ENCODE data around the gene MFAP2.

The MFAP2 gene

DNA sequence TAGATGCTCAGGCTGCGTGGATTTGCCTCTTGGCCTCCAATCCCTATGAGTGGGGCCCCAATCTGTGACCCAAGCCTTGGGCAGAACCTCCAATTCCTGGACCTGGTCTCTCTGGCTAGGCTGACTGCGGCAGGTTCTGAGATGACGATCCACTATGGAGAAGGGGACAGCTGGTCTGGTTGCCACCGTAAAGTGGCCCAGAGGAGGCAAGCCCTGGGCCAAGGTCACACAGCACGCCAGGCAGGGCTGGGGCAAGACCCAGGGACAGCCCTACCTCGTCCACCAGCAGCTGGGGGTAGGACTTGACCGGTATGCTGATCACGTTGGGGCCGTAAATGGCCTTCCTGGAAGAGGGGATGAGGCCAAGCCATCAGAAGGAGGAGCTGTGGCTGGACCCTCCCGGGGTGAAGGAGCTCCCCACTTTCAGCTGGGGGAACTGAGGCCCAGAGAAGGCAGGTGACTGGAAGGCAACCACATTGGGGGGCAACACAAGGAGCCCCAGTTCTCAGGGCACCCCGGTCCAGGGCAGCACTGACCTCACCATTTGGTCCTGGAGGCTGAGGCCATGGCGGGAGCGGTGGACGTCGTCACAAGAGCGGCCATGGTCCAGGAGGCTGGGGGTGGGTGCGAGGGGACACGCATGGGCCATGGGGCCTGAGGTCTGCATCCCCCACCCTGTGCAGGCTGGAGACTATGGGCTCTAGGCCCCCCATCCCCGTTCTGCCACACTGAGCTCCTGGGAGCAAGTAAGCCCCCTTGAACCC lies 21.5 kb upstream of the MFAP2 start:
- ATAC-seq (replicated peaks), result no peak
- peaks cover 60% of the 10 kb centered on the region for H3K36me3 Mint-ChIP-seq (ENCODE audit: insufficient read depth)
- H3K27me3 Mint-ChIP-seq, result no peaks in the 10 kb centered on the region
- H3K27ac Mint-ChIP-seq, result no peak overlapping the region
- H3K4me3 Mint-ChIP-seq, result no peak overlapping the region
- H3K9me3 Mint-ChIP-seq, result no peaks in the 10 kb centered on the region
- H3K4me1 Mint-ChIP-seq (ENCODE audit: low read depth in 2 of 2), result peaks cover 0 to 4% of the 10 kb centered on the region in 2 donors
- no peak for DNase-seq

DNA sequence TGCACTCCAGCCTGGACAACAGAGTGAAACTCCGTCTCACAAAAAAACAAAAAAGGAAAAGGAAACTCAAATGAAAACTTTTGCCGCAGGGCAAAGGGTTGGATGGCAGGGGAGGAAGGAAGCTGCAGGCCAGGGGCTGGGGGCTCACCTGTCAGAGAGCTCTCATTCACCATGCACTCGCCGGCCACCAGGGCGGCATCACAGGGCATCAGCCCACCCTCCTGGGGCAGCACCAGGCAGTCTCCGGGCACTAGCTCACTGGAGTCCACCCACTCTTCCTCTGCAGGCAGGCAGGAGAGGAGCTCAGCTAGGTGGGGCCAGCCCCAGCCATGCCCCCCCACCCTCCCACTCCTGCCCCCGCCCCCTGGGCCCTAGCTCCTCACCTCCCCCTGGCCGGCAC lies 19.4 kb upstream of the MFAP2 start:
- Mint-ChIP-seq H3K36me3 (ENCODE audit: insufficient read depth) (peaks cover 59% of the 10 kb centered on the region), H3K27me3 (no peaks in the 10 kb centered on the region), H3K27ac (no peak overlapping the region), H3K9me3 (no peaks in the 10 kb centered on the region), H3K4me1 (ENCODE audit: low read depth in 2 of 2) (peaks cover 0 to 4% of the 10 kb centered on the region in 2 donors), H3K4me3 (no peak overlapping the region)
- ATAC-seq (replicated peaks) (no peak), DNase-seq (no peak)

DNA sequence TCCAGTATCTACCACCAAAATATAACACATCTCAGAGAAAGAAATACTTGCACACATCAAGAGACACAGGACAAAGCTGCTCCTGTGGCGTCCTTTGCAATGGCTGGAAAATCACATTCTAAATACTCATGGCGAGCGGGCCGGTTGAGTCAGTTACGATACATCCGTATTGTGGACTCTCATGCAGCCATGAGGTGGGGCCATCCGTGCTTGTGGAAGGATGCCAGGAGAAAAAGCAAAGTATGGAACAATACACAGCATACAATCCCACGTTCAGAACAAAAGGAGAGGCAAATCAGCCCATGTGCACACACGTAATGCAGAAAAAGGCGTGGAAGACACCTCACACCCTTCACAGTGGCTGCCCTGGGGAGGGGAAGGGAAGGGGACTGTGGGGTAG lies 18.2 kb upstream of the MFAP2 start:
- no peak for ATAC-seq (replicated peaks)
- Mint-ChIP-seq H3K27ac (no peak overlapping the region), H3K4me3 (no peak overlapping the region), H3K4me1 (ENCODE audit: low read depth in 2 of 2) (peaks cover 0 to 1% of the 10 kb centered on the region in 2 donors), H3K36me3 (ENCODE audit: insufficient read depth) (peaks cover 55% of the 10 kb centered on the region), H3K27me3 (no peaks in the 10 kb centered on the region), H3K9me3 (no peaks in the 10 kb centered on the region)
- DNase-seq, result no peak

DNA sequence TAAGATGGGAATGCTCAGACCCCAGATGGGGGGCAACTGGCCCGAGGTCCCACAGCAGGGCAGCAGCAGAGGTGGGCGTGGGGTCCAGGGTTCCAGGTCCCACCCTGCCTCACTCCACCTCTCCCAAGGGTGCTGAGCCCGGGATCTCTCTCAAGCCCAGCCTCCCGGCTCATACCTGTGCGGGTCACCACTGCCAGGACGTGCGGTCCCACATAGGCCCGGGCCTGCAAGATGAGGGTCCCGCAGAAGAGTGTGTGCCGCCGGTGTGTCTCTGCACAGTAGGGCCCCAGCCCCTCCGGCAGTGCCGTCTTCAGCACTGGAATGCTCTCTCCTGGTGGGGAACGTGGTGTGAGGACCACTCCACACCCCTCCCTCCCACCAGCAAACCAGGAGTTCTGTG lies 16.4 kb upstream of the MFAP2 start:
- Mint-ChIP-seq H3K4me1 (ENCODE audit: low read depth in 2 of 2) (peaks cover 0 to 1% of the 10 kb centered on the region in 2 donors), H3K9me3 (no peaks in the 10 kb centered on the region), H3K36me3 (ENCODE audit: insufficient read depth) (peaks cover 50% of the 10 kb centered on the region), H3K27ac (no peak overlapping the region), H3K4me3 (no peak overlapping the region), H3K27me3 (no peaks in the 10 kb centered on the region)
- DNase-seq (no peak), ATAC-seq (replicated peaks) (no peak)

DNA sequence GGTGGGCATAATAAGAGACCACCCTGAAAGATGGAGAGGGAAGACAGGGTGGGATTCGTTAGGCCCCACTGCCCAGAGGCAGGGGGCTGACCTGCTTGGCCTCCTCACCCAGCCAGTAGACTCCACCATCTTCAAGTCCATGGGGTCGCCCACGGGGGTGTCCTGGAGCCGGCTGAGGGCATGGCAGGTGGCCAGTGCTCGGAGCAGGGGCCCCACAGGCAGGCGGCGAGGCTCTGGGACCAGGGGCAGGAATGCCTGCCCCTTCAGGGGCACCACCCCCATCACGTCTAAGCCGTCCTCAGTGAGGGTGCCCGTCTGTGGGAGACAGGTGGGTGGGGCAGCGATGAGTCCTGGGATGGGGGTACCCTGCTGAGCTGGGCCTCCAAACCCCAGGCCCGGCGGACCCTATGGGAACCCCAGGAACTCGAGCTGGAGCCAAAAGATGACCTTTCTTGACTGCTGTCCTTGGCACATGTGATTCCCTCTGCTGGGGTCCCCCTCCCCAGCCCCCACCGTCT lies 13.2 kb upstream of the MFAP2 start:
- Mint-ChIP-seq H3K27ac (no peak overlapping the region), H3K4me1 (ENCODE audit: low read depth in 2 of 2) (no peaks in the 10 kb centered on the region), H3K36me3 (ENCODE audit: insufficient read depth) (peaks cover 35% of the 10 kb centered on the region), H3K27me3 (no peaks in the 10 kb centered on the region), H3K4me3 (no peak overlapping the region), H3K9me3 (no peaks in the 10 kb centered on the region)
- ATAC-seq (replicated peaks) (no peak), DNase-seq (no peak)

DNA sequence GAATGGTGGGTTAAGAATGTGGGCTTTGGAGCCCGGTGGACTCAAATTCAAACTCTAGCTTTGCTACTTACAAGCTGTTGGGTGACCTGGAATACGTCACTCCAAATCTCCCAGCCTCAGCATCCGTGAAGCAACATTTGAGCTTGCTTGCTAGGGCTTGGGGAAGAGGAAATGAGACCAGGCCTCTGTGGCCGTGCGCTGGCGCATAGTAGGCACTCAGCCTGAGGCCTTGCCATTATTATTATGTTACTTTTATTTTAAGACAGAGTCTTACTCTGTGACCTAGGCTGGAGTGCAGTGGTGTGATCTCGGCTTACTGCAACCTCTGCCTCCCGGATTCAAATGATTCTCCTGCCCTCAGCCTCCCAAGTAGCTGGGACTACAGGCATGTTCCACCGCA lies 12.3 kb upstream of the MFAP2 start:
- DNase-seq, result no peak
- no peak overlapping the region for H3K27ac Mint-ChIP-seq
- H3K4me1 Mint-ChIP-seq (ENCODE audit: low read depth in 2 of 2), result no peaks in the 10 kb centered on the region
- H3K36me3 Mint-ChIP-seq (ENCODE audit: insufficient read depth), result peaks cover 32% of the 10 kb centered on the region
- no peaks in the 10 kb centered on the region for H3K9me3 Mint-ChIP-seq
- ATAC-seq (replicated peaks), result no peak
- no peaks in the 10 kb centered on the region for H3K27me3 Mint-ChIP-seq
- H3K4me3 Mint-ChIP-seq, result no peak overlapping the region

DNA sequence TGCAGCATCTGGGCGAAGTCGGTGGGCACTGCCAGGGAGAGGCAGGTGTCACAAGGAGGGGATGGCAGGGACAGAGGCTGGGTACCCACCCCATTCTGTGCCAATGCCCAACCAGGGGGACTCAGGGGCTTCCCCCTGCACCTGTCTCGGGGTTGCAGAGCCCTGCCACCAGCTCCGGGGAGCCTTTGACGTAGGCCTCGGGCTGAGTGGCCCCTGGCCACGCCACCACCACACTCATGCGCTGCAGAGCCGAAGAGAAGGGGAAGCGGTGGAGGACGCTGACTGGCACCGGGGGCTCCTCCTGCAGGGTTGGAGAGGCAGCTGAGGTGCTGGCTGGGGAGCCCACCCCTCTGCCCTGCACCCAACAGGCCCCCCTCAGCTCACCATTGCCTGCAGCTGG lies 11.7 kb upstream of the MFAP2 start:
- no peak overlapping the region for H3K4me3 Mint-ChIP-seq
- no peak overlapping the region for H3K27ac Mint-ChIP-seq
- no peak for DNase-seq
- H3K4me1 Mint-ChIP-seq (ENCODE audit: low read depth in 2 of 2), result no peaks in the 10 kb centered on the region
- peaks cover 33% of the 10 kb centered on the region for H3K36me3 Mint-ChIP-seq (ENCODE audit: insufficient read depth)
- ATAC-seq (replicated peaks), result no peak
- H3K27me3 Mint-ChIP-seq, result no peaks in the 10 kb centered on the region
- H3K9me3 Mint-ChIP-seq, result no peaks in the 10 kb centered on the region

DNA sequence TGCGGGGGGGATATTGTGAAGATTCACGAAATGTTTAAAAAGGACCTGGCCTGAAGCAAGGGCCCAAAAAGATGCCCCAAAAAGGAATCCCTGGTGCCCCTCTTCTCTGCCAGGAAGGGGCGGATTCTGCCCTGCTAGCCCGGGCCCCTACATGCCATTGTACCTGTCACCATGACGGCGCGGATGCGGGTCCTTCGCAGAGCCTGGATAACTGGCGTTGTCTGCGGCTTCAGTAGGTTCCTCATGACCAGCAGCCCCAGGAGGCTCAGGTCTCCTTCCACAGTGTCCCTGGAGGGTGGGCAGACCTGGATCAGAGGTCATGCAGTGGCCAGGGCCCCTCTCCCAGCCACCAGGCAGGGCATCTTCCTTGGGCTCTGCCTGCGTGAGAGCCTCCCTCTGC lies 11.2 kb upstream of the MFAP2 start:
- H3K27ac Mint-ChIP-seq, result no peak overlapping the region
- DNase-seq, result no peak
- no peaks in the 10 kb centered on the region for H3K27me3 Mint-ChIP-seq
- no peaks in the 10 kb centered on the region for H3K9me3 Mint-ChIP-seq
- H3K4me3 Mint-ChIP-seq, result no peak overlapping the region
- ATAC-seq (replicated peaks), result no peak
- no peaks in the 10 kb centered on the region for H3K4me1 Mint-ChIP-seq (ENCODE audit: low read depth in 2 of 2)
- H3K36me3 Mint-ChIP-seq (ENCODE audit: insufficient read depth), result peaks cover 32% of the 10 kb centered on the region

DNA sequence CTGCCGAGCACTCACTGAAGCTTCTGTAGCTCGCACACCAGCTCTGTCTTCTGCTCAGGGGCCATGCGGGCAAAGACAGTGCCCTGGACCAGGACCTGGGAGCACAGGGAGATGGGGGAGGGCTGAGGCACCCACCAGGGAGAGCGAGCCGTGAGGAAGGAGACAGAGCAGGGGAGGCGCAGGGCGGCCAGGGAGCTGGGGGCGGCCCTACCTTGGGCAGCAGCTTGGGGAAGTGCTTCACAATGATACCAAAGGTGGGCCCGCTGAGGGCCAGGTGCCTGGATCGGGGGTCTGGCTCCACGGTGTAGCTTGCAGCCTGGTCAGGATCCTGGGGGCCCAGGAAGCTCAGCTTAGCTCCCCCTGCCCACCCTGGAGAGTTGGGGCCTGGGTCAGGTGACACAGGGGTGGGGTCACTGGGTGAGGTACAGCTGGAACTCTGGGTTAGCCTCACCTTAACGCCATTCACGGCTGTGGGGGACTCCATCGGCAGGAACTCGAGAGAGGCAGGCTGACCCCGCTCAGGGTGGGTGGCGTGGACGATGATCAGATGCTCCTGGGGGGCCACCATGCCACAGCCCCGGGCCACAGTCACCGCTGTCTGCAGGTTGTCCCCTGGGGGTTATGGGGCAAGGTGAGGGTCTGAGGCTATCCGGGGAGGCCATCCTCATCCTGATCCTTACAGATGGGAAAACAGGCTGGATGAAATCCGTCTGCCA lies 9.4 kb upstream of the MFAP2 start:
- DNase-seq (no peak), ATAC-seq (replicated peaks) (no peak)
- Mint-ChIP-seq H3K4me3 (no peak overlapping the region), H3K4me1 (ENCODE audit: low read depth in 2 of 2) (no peaks in the 10 kb centered on the region), H3K9me3 (no peaks in the 10 kb centered on the region), H3K27me3 (no peaks in the 10 kb centered on the region), H3K36me3 (ENCODE audit: insufficient read depth) (peaks cover 35% of the 10 kb centered on the region), H3K27ac (no peak overlapping the region)

DNA sequence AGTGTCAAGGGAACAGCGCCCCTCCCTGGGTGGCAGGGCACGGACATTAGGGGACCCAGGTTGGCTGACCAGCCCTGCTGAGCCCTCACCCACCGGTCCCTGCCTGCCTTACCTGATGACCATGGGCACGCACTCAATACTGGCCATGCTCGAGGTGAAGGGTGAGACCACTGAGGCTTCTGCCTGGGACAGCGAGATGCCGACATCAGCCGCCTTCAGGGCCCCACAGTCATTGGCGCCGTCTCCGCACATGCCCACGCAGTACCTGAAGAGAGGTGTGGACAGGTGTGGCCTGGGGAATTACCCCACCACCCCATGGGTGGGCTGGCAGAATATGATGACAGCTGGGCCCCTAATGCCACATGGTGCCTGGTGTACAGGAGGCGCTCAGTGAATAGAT lies 7.8 kb upstream of the MFAP2 start:
- H3K27me3 Mint-ChIP-seq, result peaks cover 4 to 9% of the 10 kb centered on the region in 2 donors
- H3K4me3 Mint-ChIP-seq, result no peak overlapping the region
- DNase-seq (no peak), ATAC-seq (replicated peaks) (no peak)
- no peaks in the 10 kb centered on the region for H3K9me3 Mint-ChIP-seq
- H3K36me3 Mint-ChIP-seq (ENCODE audit: insufficient read depth), result peaks cover 33% of the 10 kb centered on the region
- H3K4me1 Mint-ChIP-seq (ENCODE audit: low read depth in 2 of 2), result no peaks in the 10 kb centered on the region
- H3K27ac Mint-ChIP-seq, result no peak overlapping the region

DNA sequence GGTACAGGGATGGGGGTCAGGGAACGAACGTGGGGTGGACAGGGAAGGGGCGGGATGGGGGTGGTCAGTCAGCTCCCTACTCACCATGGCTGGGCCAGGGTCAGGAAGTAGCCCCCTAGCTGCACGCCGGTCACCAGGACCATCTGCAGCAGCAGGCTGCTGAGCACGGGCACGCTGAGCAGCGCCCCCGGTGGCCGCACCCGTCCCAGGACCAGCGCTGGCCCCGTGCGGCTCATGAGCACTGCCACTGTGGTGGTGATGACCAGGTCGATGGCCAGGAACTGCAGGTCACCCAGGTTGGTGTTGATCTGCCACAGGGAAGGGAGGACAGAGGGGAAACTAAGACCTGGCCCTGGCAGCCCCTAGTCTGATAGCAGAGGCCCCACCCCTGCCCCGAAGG lies 6.5 kb upstream of the MFAP2 start:
- DNase-seq (no peak), ATAC-seq (replicated peaks) (no peak)
- peaks cover 31% of the 10 kb centered on the region for H3K36me3 Mint-ChIP-seq (ENCODE audit: insufficient read depth)
- peaks cover 7 to 14% of the 10 kb centered on the region in 2 donors for H3K27me3 Mint-ChIP-seq
- no peak overlapping the region for H3K4me3 Mint-ChIP-seq
- H3K4me1 Mint-ChIP-seq (ENCODE audit: low read depth in 2 of 2), result no peaks in the 10 kb centered on the region
- no peaks in the 10 kb centered on the region for H3K9me3 Mint-ChIP-seq
- no peak overlapping the region for H3K27ac Mint-ChIP-seq

DNA sequence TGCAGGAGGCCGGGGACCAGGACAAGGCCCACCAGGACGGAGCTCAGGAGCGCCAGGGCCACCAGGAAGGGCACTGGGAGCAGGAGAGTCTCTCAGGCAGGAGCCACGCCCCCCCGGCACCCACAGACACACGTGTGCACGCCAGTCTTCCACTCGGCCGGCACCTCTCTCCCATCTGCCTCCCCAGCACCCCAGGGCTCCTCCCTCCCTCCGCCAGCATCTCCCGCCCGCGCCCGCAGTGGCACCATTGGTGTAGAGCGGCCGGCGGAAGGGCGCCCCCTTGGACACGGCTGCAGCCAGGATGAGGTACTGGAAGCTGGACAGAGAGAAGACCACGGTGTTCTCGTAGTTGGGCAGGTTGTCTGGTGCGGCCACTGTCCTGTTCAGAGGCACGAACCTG lies 6.1 kb upstream of the MFAP2 start:
- no peak overlapping the region for H3K4me3 Mint-ChIP-seq
- H3K27me3 Mint-ChIP-seq, result peaks cover 8 to 17% of the 10 kb centered on the region in 2 donors
- no peak for DNase-seq
- no peak for ATAC-seq (replicated peaks)
- H3K36me3 Mint-ChIP-seq (ENCODE audit: insufficient read depth), result peaks cover 31% of the 10 kb centered on the region
- no peaks in the 10 kb centered on the region for H3K9me3 Mint-ChIP-seq
- peaks cover under 1% of the 10 kb centered on the region in 2 donors for H3K4me1 Mint-ChIP-seq (ENCODE audit: low read depth in 2 of 2)
- no peak overlapping the region for H3K27ac Mint-ChIP-seq

DNA sequence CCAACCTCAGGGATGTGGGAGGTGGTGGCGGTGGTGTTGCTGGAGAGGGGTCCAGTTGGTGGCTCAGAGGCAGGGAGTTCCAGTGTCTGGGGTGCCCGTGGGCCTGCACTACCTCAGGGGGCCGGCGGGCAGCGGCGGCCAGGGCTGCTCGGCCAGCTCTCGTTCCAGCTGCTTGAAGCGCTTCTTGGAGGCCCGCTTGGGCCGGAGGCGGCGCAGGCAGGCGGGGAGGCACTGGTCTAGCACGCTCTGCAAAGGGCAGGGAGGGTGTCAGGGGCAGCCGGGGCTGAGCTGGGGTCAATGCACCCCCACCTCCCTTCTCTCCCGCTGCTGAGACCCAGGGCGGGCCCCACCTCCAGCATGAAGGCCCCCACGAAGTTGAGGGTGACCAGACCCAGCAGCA lies 5.7 kb upstream of the MFAP2 start:
- Mint-ChIP-seq H3K36me3 (ENCODE audit: insufficient read depth) (peaks cover 27% of the 10 kb centered on the region), H3K4me3 (no peak overlapping the region), H3K9me3 (no peaks in the 10 kb centered on the region), H3K4me1 (ENCODE audit: low read depth in 2 of 2) (peaks cover 5% of the 10 kb centered on the region in 2 donors), H3K27ac (no peak overlapping the region), H3K27me3 (peaks cover 13 to 22% of the 10 kb centered on the region in 2 donors)
- ATAC-seq (replicated peaks) (no peak), DNase-seq (no peak)

DNA sequence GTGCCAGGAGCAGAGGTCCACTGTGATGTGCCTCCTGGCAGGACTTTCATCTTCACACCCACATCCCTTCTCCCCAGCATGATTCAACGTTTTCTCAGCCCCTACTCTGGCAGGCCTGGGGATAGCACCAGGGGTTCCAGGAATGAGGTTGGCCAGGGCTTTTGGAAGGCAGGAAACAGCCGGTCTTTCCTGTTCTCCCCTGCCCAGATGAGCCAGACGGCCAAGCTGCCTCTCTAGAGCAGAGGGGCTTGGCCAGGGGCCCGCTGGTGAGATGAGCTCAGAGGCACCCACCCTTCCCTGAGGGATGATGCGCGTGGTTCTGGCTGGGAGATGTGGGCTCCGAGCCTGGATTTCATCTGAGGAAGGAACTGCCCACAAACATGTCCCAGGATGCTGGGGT lies 4.3 kb upstream of the MFAP2 start:
- no peaks in the 10 kb centered on the region for H3K9me3 Mint-ChIP-seq
- ATAC-seq (replicated peaks), result no peak
- H3K27ac Mint-ChIP-seq, result no peak overlapping the region
- DNase-seq, result no peak
- peaks cover 18 to 29% of the 10 kb centered on the region in 2 donors for H3K27me3 Mint-ChIP-seq
- H3K4me3 Mint-ChIP-seq, result no peak overlapping the region
- peaks cover 10 to 11% of the 10 kb centered on the region in 2 donors for H3K4me1 Mint-ChIP-seq (ENCODE audit: low read depth in 2 of 2)
- H3K36me3 Mint-ChIP-seq (ENCODE audit: insufficient read depth), result peaks cover 24% of the 10 kb centered on the region

All from effector memory CD8-positive, alpha-beta T cell (primary cell).